Subcutaneous preadipocyte (primary cell): Measurements from ENCODE around the gene WDR17. TPM values are rescaled to one million over a fixed set of nuclear protein-coding genes. Genes with fewer than 3 reads are reported as not detected.

Experiments
- small RNA-seq: library from RNA; depleted of rRNA; stranded (forward); fragments of <200 nt; gene quantifications from one replicate; pipeline ENCODE3, GENCODE V24; 2012
- total RNA-seq: library from RNA; depleted of rRNA; stranded (reverse); fragments of >200 nt; gene quantifications from 2 replicates; pipeline ENCODE4 v1.2.3, GENCODE V29; 2012

The WDR17 gene
- total RNA-seq, result 1.8 and 3.3 TPM in 2 replicates

GRCh38 chr4:176065435-176066291 lies at the start of gene WDR17:
Gene WDR17 (plus strand): TSS chr4:176065841. CDS start chr4:176111581, 45,740 bp downstream.

GRCh38 chr4:176195184-176195978 lies 129.7 kb downstream of the WDR17 start, which contains the start of gene SPATA4:
Gene SPATA4 (minus strand): TSS chr4:176195585. CDS start chr4:176195562, 23 bp downstream.

Small RNA genes lying within 50 kb of the gene (small RNA-seq; reads per million reads assigned to genes)
- gene RF00432, result not detected

Other genes with a start within 250 kb of the WDR17 start
- gene SPATA4, start 129.7 kb downstream of the WDR17 start, total RNA-seq, result 0.20 TPM in 1 of 2 replicates, not detected in the other
- gene ASB5, start 203.4 kb downstream of the WDR17 start, total RNA-seq, result under 0.01 TPM in 2 replicates